ENCODE measurements around the gene ZCCHC7.

The ZCCHC7 gene

DNA sequence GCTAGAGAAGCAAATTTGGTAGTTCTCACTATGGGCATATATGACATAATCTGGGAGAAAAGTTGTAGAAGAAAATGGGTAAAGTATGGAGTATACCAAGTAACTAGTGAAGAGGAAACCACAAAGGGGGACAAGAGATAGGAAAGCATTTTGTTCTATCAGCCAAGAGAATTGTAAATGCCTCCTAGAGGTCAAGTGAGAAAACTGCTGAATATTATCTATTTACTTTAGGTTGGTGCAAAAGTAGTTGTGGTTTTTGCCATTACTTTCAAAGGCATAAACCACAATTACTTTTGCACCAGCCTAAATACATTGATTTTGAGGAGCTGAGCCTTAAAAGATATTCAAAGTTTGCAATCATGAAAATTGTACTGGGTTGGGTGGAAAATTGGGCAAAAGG is 175.4 kb downstream of the ZCCHC7 start:
- DNase-seq (ENCODE audit: low read depth in 1 of 2, low spot score in 1 of 2) = peak in 1 of 2 experiments; percentile 6
- TF ChIP-seq, protein P1, sequence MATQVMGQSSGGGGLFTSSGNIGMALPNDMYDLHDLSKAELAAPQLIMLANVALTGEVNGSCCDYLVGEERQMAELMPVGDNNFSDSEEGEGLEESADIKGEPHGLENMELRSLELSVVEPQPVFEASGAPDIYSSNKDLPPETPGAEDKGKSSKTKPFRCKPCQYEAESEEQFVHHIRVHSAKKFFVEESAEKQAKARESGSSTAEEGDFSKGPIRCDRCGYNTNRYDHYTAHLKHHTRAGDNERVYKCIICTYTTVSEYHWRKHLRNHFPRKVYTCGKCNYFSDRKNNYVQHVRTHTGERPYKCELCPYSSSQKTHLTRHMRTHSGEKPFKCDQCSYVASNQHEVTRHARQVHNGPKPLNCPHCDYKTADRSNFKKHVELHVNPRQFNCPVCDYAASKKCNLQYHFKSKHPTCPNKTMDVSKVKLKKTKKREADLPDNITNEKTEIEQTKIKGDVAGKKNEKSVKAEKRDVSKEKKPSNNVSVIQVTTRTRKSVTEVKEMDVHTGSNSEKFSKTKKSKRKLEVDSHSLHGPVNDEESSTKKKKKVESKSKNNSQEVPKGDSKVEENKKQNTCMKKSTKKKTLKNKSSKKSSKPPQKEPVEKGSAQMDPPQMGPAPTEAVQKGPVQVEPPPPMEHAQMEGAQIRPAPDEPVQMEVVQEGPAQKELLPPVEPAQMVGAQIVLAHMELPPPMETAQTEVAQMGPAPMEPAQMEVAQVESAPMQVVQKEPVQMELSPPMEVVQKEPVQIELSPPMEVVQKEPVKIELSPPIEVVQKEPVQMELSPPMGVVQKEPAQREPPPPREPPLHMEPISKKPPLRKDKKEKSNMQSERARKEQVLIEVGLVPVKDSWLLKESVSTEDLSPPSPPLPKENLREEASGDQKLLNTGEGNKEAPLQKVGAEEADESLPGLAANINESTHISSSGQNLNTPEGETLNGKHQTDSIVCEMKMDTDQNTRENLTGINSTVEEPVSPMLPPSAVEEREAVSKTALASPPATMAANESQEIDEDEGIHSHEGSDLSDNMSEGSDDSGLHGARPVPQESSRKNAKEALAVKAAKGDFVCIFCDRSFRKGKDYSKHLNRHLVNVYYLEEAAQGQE (IDR thresholded peaks at IDR 0.05; ENCODE audit: insufficient replicate concordance, low read depth) = no peak
- TF ChIP-seq, protein P2, sequence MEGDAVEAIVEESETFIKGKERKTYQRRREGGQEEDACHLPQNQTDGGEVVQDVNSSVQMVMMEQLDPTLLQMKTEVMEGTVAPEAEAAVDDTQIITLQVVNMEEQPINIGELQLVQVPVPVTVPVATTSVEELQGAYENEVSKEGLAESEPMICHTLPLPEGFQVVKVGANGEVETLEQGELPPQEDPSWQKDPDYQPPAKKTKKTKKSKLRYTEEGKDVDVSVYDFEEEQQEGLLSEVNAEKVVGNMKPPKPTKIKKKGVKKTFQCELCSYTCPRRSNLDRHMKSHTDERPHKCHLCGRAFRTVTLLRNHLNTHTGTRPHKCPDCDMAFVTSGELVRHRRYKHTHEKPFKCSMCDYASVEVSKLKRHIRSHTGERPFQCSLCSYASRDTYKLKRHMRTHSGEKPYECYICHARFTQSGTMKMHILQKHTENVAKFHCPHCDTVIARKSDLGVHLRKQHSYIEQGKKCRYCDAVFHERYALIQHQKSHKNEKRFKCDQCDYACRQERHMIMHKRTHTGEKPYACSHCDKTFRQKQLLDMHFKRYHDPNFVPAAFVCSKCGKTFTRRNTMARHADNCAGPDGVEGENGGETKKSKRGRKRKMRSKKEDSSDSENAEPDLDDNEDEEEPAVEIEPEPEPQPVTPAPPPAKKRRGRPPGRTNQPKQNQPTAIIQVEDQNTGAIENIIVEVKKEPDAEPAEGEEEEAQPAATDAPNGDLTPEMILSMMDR (IDR thresholded peaks at IDR 0.05; ENCODE audit: insufficient read depth, low read length) = no peak
- TF ChIP-seq GABPA (IDR thresholded peaks at IDR 0.05; ENCODE audit: low read depth) (no peak), SPI1 (IDR thresholded peaks at IDR 0.05; ENCODE audit: borderline replicate concordance, low read depth) (no peak), POLR2AphosphoS5 (IDR thresholded peaks at IDR 0.05; ENCODE audit: low read depth) (no peak)
- H3K27me3 ChIP-seq (ENCODE audit: insufficient read depth, poor library complexity, severe bottlenecking) = no peaks in the 10 kb centered on the region
- no peak overlapping the region for H3K4me3 ChIP-seq (replicated peaks; ENCODE audit: insufficient read depth, low read length)
- H3K27ac ChIP-seq (replicated peaks) = no peak overlapping the region

DNA sequence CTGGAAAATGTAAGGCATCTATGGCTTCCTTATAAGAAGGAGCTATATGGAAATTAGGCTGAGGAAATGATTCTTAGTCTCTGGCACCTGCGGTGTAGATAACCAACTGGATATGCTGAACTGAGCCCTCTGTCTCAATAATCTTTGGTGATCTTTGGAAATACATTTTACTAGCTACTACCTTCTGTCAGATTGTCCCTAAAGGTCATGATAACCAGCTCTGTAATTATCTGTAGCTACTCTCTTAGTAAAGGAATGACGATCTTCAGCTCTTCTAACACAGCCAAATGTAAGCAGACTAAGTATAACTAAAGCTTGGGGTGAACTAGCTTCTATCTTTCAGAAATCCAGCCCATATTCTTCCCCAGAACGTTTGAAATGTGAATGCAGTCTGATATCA is 177.2 kb downstream of the ZCCHC7 start:
- TF ChIP-seq POLR2AphosphoS5 (IDR thresholded peaks at IDR 0.05; ENCODE audit: low read depth) = no peak
- TF ChIP-seq, protein P1 (IDR thresholded peaks at IDR 0.05; ENCODE audit: insufficient replicate concordance, low read depth) = no peak
- TF ChIP-seq SPI1 (IDR thresholded peaks at IDR 0.05; ENCODE audit: borderline replicate concordance, low read depth) = no peak
- TF ChIP-seq GABPA (IDR thresholded peaks at IDR 0.05; ENCODE audit: low read depth) = no peak
- TF ChIP-seq, protein P2 (IDR thresholded peaks at IDR 0.05; ENCODE audit: insufficient read depth, low read length) = no peak
- H3K27ac ChIP-seq (replicated peaks) = no peak overlapping the region
- no peak for DNase-seq (ENCODE audit: low read depth in 1 of 2, low spot score in 1 of 2)
- H3K4me3 ChIP-seq (replicated peaks; ENCODE audit: insufficient read depth, low read length) = no peak overlapping the region
- H3K27me3 ChIP-seq (ENCODE audit: insufficient read depth, poor library complexity, severe bottlenecking) = no peaks in the 10 kb centered on the region

GRCh38 chr9:37300620-37301019 is 180.2 kb downstream of the ZCCHC7 start:
- H3K27ac ChIP-seq (replicated peaks) = no peak overlapping the region

More at GRCh38 chr9:37300620-37301019, 180.2 kb downstream of the ZCCHC7 start:
- TF ChIP-seq, protein P1 (IDR thresholded peaks at IDR 0.05; ENCODE audit: insufficient replicate concordance, low read depth) = no peak
- TF ChIP-seq GABPA (IDR thresholded peaks at IDR 0.05; ENCODE audit: low read depth) = no peak
- TF ChIP-seq, protein P2 (IDR thresholded peaks at IDR 0.05; ENCODE audit: insufficient read depth, low read length) = no peak
- no peak for TF ChIP-seq SPI1 (IDR thresholded peaks at IDR 0.05; ENCODE audit: borderline replicate concordance, low read depth)
- no peak for TF ChIP-seq POLR2AphosphoS5 (IDR thresholded peaks at IDR 0.05; ENCODE audit: low read depth)
- H3K27me3 ChIP-seq (ENCODE audit: insufficient read depth, poor library complexity, severe bottlenecking) = no peaks in the 10 kb centered on the region
- H3K4me3 ChIP-seq (replicated peaks; ENCODE audit: insufficient read depth, low read length) = no peak overlapping the region
- no peak for DNase-seq (ENCODE audit: low read depth in 1 of 2, low spot score in 1 of 2)

Data from HL-60 (cell line).